ENCODE results near the gene PPP1R14C. TPM values are rescaled to one million over a fixed set of nuclear protein-coding genes. Genes with fewer than 3 reads are reported as not detected.

Gene PPP1R14C
- total RNA-seq, 1 donor from 2014 or later = 0.26 TPM

DNA sequence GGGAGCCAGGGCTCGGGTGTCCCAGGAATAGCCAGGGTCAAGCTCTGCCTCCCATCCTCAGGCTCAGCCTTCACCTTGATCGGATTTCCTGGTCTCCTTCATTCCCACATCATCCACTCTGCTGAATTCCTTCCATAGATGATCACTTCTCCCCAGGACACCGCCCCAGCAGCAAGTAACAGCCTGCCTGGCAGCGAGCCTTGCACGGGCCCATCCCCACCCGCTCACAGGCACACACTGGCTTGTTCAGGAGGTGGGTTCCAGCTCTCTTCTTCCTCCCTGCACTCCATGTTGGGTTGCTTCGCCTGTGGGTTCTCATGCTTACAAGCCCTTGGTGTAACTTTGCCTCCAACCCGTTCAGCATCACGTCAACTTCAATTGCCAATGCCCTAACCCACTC is 113.0 kb downstream of the PPP1R14C start:
- Histone ChIP-seq H3K9ac (no peak overlapping the region), H3K4me3 (no peak overlapping the region), H4K20me1 (ENCODE audit: low read depth) (no peaks in the 10 kb centered on the region), H3F3A (ENCODE audit: low read depth) (no peaks in the 10 kb centered on the region), H3K4me1 (no peaks in the 10 kb centered on the region), H2AFZ (replicated peaks) (no peak overlapping the region), H3K9me3 (ENCODE audit: low read depth) (no peaks in the 10 kb centered on the region), H3K36me3 (no peaks in the 10 kb centered on the region), H3K79me2 (ENCODE audit: low read depth) (no peaks in the 10 kb centered on the region), H3K27ac (no peak overlapping the region), H3K4me2 (no peak overlapping the region), H3K27me3 (no peaks in the 10 kb centered on the region)
- Mint-ChIP-seq H3K27ac (no peak overlapping the region), H3K4me1 (peaks cover 13% of the 10 kb centered on the region), H3K27me3 (ENCODE audit: insufficient read depth, low read depth) (peaks cover 2% of the 10 kb centered on the region), H3K9me3 (no peaks in the 10 kb centered on the region), H3K4me3 (no peak overlapping the region), H3K36me3 (no peaks in the 10 kb centered on the region)
- no peak for TF ChIP-seq EZH2 (IDR thresholded peaks at IDR 0.05)
- no peak for DNase-seq (ENCODE audit: low spot score)

DNA sequence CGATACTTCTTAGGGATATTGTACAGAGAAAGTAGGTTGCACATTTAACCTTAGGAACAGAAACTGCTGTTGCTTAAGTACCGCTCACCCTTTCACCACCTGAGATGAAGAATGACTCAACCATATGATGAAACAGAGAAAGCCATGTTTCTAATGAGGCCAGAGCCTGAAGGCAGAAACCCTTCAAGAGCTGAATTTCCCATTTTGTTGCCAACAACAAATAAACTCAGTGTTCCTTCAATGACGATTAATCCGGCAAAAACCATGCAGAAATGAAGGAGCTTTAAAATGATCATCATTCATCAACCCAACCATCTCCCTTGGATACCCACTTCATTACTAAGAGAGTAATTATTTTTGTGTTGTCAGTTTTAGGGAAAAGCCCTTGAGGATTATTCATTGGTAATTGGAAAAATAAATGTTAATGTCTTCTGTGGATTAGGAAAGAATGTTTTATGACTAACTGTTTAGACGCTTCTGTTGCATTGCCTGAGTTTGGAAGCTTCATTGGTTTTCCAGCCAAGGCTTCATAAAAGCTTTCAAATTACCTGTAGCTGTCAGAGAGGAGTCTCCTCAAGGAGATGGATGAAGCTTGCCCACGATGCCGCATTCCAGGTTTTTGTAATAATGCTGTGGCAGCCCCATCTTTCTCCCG is 113.9 kb downstream of the PPP1R14C start:
- Histone ChIP-seq H3K36me3 (no peaks in the 10 kb centered on the region), H3K79me2 (ENCODE audit: low read depth) (no peaks in the 10 kb centered on the region), H3K27ac (no peak overlapping the region), H3F3A (ENCODE audit: low read depth) (no peaks in the 10 kb centered on the region), H3K4me2 (no peak overlapping the region), H3K27me3 (no peaks in the 10 kb centered on the region), H3K4me3 (no peak overlapping the region), H3K9me3 (ENCODE audit: low read depth) (no peaks in the 10 kb centered on the region), H3K4me1 (peaks cover 1% of the 10 kb centered on the region), H4K20me1 (ENCODE audit: low read depth) (no peaks in the 10 kb centered on the region), H3K9ac (no peak overlapping the region), H2AFZ (replicated peaks) (no peak overlapping the region)
- Mint-ChIP-seq H3K4me3 (no peak overlapping the region), H3K36me3 (no peaks in the 10 kb centered on the region), H3K27ac (no peak overlapping the region), H3K27me3 (ENCODE audit: insufficient read depth, low read depth) (peaks cover 2% of the 10 kb centered on the region), H3K9me3 (no peaks in the 10 kb centered on the region), H3K4me1 (peaks cover 10% of the 10 kb centered on the region)
- no peak for DNase-seq (ENCODE audit: low spot score)
- TF ChIP-seq EZH2phosphoT487 (IDR thresholded peaks at IDR 0.05) (no peak), EZH2 (IDR thresholded peaks at IDR 0.05) (no peak)
- TF ChIP-seq, protein P1, sequence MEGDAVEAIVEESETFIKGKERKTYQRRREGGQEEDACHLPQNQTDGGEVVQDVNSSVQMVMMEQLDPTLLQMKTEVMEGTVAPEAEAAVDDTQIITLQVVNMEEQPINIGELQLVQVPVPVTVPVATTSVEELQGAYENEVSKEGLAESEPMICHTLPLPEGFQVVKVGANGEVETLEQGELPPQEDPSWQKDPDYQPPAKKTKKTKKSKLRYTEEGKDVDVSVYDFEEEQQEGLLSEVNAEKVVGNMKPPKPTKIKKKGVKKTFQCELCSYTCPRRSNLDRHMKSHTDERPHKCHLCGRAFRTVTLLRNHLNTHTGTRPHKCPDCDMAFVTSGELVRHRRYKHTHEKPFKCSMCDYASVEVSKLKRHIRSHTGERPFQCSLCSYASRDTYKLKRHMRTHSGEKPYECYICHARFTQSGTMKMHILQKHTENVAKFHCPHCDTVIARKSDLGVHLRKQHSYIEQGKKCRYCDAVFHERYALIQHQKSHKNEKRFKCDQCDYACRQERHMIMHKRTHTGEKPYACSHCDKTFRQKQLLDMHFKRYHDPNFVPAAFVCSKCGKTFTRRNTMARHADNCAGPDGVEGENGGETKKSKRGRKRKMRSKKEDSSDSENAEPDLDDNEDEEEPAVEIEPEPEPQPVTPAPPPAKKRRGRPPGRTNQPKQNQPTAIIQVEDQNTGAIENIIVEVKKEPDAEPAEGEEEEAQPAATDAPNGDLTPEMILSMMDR (IDR thresholded peaks at IDR 0.05) = no peak

DNA sequence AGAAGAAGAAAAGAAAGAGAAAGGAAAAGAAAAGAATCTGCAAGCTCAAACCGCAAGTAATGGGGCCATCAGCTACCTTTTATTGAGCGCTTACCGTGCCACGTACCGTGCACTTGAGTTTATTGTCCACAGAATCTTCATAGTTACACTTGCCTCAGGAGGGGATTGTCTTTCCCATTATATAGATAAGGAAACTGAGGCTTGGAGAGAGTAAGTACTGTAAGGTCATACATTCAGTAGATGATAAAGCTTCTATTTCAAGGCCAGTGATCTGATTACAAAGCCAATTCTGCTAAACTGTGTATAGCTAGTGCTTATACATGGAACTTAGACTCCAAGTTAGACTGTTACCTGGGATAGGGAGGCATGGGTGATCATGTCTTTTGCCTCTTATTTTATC is 115.5 kb downstream of the PPP1R14C start:
- Histone ChIP-seq H3K79me2 (ENCODE audit: low read depth) (no peaks in the 10 kb centered on the region), H3K27ac (no peak overlapping the region), H4K20me1 (ENCODE audit: low read depth) (no peaks in the 10 kb centered on the region), H3K9me3 (ENCODE audit: low read depth) (no peaks in the 10 kb centered on the region), H3K9ac (no peak overlapping the region), H3K4me2 (no peak overlapping the region), H3F3A (ENCODE audit: low read depth) (no peaks in the 10 kb centered on the region), H3K36me3 (no peaks in the 10 kb centered on the region), H3K27me3 (no peaks in the 10 kb centered on the region), H3K4me3 (no peak overlapping the region), H3K4me1 (peaks cover 5% of the 10 kb centered on the region), H2AFZ (replicated peaks) (no peak overlapping the region)
- H3K36me3 Mint-ChIP-seq = no peaks in the 10 kb centered on the region
- TF ChIP-seq, protein P1 (IDR thresholded peaks at IDR 0.05) = no peak
- TF ChIP-seq EZH2 (IDR thresholded peaks at IDR 0.05) (no peak), EZH2phosphoT487 (IDR thresholded peaks at IDR 0.05) (no peak)
- H3K27me3 Mint-ChIP-seq (ENCODE audit: insufficient read depth, low read depth) = no peaks in the 10 kb centered on the region
- H3K4me3 Mint-ChIP-seq = no peak overlapping the region
- H3K4me1 Mint-ChIP-seq = peaks cover 19% of the 10 kb centered on the region
- H3K9me3 Mint-ChIP-seq = no peaks in the 10 kb centered on the region
- DNase-seq (ENCODE audit: low spot score) = no peak
- H3K27ac Mint-ChIP-seq = no peak overlapping the region

DNA sequence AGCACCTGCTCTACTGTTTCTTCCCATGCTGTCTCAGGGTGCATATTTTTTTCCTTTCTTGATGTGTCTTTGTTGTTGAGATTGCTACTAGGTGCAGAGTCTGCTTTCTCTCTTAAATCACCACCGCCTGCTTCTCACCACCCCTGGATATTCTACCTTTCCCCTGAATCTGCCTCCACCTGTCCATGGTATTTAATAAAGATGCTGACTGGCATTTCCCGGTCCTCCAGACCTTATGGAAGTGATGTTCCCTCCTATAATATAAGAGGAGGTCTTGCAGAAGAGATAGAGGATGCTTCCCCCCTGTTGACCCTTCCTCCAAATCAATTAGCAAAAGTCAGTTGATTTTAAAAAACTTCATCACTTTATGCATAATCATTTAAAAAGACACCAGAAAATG is 118.1 kb downstream of the PPP1R14C start:
- H3K9me3 Mint-ChIP-seq = no peaks in the 10 kb centered on the region
- Histone ChIP-seq H3K27me3 (no peaks in the 10 kb centered on the region), H3K79me2 (ENCODE audit: low read depth) (no peaks in the 10 kb centered on the region), H3K4me1 (peaks cover 5% of the 10 kb centered on the region), H3K9me3 (ENCODE audit: low read depth) (no peaks in the 10 kb centered on the region), H2AFZ (replicated peaks) (no peak overlapping the region), H3K4me2 (no peak overlapping the region), H3K4me3 (no peak overlapping the region), H3F3A (ENCODE audit: low read depth) (no peaks in the 10 kb centered on the region), H3K36me3 (no peaks in the 10 kb centered on the region), H4K20me1 (ENCODE audit: low read depth) (no peaks in the 10 kb centered on the region), H3K27ac (no peak overlapping the region), H3K9ac (no peak overlapping the region)
- H3K27ac Mint-ChIP-seq = peak overlapping the region; percentile 26
- no peaks in the 10 kb centered on the region for H3K27me3 Mint-ChIP-seq (ENCODE audit: insufficient read depth, low read depth)
- DNase-seq (ENCODE audit: low spot score) = no peak
- no peak for TF ChIP-seq EZH2 (IDR thresholded peaks at IDR 0.05)
- TF ChIP-seq, protein P1 (IDR thresholded peaks at IDR 0.05) = no peak
- no peak for TF ChIP-seq EZH2phosphoT487 (IDR thresholded peaks at IDR 0.05)
- H3K36me3 Mint-ChIP-seq = no peaks in the 10 kb centered on the region
- peaks cover 9% of the 10 kb centered on the region for H3K4me1 Mint-ChIP-seq
- no peak overlapping the region for H3K4me3 Mint-ChIP-seq

Data from neural progenitor cell (in vitro differentiated cells).